Measurements from ENCODE around the gene BAD.

The BAD gene

GRCh38 chr11:64291752-64292459, 7.4 kb upstream of the BAD start:
- ChIA-PET CTCF (interaction anchor here (14.3 kb wide), 1 partner anchor 11 kb away, joined by 186 read pairs; the partner anchor contains the start of genes CATSPERZ and ESRRA), POLR2A (no interaction called here)
- no peak for TF ChIP-seq CTCF (IDR thresholded peaks at IDR 0.05; ENCODE audit: control extremely low read depth, extremely low read depth, low read depth, missing control alignments)
- DNase-seq (ENCODE audit: extremely low spot score): no peak

DNA sequence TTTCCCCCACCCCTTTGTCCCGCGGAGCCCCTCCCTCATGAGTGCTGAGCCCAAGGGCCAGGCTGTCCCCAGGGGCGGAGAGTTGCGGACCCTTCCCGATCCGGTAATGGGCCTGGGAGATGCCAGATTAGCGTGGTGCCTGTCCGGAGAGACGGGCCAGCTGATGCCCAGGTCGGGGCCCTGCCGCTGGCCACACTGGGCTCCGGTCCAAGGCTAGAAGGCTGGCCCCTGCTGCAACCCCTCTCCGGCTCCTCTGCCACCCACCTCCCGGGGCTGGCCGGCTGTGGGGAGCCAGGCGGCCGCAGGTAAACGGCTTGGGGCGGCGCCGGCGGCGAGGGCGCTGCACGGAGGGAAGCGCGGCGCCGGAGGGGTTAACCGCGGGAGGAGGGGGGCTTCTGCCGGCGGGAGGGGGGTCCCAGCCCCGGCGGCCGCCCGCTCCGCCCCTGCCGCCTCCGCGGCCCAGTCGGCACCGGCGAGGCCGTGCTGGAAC, 6.8 kb upstream of the BAD start, which contains the start of gene KCNK4:
Gene KCNK4 (plus strand): TSS at position 41 of the 490 bp plus-strand sequence. CDS start 1,717 bp downstream, outside the sequence.
- DNase-seq (ENCODE audit: extremely low spot score): no peak
- POLR2A ChIA-PET: no interaction called here
- TF ChIP-seq CTCF (IDR thresholded peaks at IDR 0.05; ENCODE audit: control extremely low read depth, extremely low read depth, low read depth, missing control alignments): no peak
- CTCF ChIA-PET: interaction anchor here (14.3 kb wide), 1 partner anchor 12 kb away, joined by 186 read pairs; the partner anchor contains the start of genes CATSPERZ and ESRRA

DNA sequence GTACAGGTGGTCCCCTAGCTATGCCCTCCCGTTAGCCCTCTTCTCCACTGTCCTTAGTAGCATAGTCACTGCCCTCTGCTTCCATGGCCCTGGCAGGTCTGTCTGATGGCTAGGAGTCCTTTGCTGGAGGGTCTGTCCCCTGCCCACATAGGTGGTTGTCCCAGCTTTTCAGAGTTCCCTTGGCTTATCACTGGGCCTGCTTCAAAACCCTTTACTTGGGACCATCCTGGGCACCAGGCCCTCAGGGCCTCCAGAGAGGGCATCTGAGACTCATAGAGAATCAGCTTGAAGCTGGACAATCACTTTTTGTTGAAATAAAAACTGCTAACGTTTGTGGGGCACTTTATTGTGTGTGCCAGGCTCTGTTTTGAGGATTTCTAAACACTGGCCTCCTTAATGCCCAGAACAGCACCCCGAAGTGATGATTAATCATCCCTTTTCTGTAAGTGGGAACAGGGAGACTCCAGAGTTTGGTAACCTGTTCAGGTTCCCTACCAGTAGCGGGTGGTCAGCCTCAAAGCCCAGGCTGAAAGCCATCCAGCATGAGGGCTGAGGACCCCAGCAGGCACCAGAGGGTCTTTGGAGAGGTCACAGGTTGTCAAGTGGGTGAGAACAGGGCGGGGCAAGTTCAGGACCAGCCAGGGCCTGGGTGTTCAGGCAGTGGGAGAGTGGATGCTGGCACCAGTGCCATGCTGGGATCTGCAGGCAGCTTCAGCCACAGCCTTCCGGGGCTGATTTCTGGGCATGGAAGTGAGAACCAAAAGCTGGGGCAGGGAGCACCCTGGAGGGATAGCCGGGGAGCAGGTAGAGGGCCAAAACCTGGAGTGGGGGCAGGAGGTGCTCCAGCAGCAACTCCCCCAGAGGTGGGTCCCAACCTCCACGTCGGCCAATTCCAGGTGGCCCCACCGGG, 6.1 kb upstream of the BAD start:
- no peak for TF ChIP-seq CTCF (IDR thresholded peaks at IDR 0.05; ENCODE audit: control extremely low read depth, extremely low read depth, low read depth, missing control alignments)
- ChIA-PET POLR2A (interaction anchor here (0.6 kb wide), 1 partner anchor 19 kb away, joined by 4 read pairs; no protein-coding TSS in a partner anchor), CTCF (interaction anchor here (0.8 to 14.3 kb wide), 3 partner anchors 12 to 86 kb away, joined by 3 to 186 read pairs (median 5); partner anchors contain the start of genes CATSPERZ, ESRRA and PLCB3)

DNA sequence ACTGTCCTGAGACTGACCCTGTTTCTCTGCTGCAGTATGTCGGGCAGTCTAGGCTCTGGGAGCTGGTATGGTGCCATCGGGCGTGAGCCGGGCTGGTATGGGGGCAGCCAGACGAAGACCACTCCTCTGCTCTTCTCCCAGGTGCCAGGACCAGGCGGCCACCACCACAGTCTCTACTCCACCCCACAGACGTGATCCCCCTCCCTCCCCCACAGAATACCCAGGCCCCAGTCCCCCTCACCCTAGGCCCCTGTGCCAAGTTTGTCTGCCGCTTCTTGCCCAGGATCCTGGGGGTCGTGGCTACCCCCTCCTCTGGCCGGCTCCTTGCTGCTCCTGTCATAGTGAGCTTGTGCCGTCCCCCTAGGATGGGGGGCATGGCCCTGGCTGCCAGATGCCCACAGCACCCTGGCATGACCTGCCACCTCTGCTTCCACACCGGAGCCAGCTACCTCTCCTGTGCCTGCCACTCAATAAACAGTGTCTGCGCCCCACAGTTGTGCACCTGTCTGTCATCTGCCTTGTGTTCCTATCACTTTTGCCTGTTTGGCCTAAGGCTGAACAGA, 4.6 kb upstream of the BAD start:
- no peak for TF ChIP-seq CTCF (IDR thresholded peaks at IDR 0.05; ENCODE audit: control extremely low read depth, extremely low read depth, low read depth, missing control alignments)
- ChIA-PET CTCF (interaction anchor here (1.8 to 14.3 kb wide), 2 partner anchors 14 to 38 kb away, joined by 5 to 186 read pairs; partner anchors contain the start of genes CATSPERZ, ESRRA and PLCB3), POLR2A (no interaction called here)
- DNase-seq (ENCODE audit: extremely low spot score): no peak

More for the DNA sequence above, 6.1 kb upstream of the BAD start:
- no peak for DNase-seq (ENCODE audit: extremely low spot score)

- TF ChIP-seq CTCF (IDR thresholded peaks at IDR 0.05; ENCODE audit: control extremely low read depth, extremely low read depth, low read depth, missing control alignments): no peak
- ChIA-PET CTCF (interaction anchor here (1.0 to 14.3 kb wide), 2 partner anchors 9 to 15 kb away, joined by 3 to 186 read pairs; partner anchors contain the start of genes CATSPERZ and ESRRA), POLR2A (interaction anchor here (0.6 kb wide), 1 partner anchor 22 kb away, joined by 3 read pairs; no protein-coding TSS in a partner anchor)
These were observed 3.9 kb upstream of the BAD start for GRCh38 chr11:64288353-64288750.

More at GRCh38 chr11:64288353-64288750, 3.9 kb upstream of the BAD start:
- DNase-seq (ENCODE audit: extremely low spot score): no peak

Data from GM10248 (cell line).